Measurements from ENCODE around the gene FAM222B. TPM values are rescaled to one million over a fixed set of nuclear protein-coding genes. Genes with fewer than 3 reads are reported as not detected.
A peak's percentile ranks its signal among the peaks of the same experiment; 100 is the strongest.

FAM222B gene
- total and polyA plus RNA-seq, 2 experiments from 2014 or later, result 63.7 to 78.5 TPM

- Histone ChIP-seq H3K4me1 (ENCODE audit: insufficient read depth) (peaks cover 10% of the 10 kb centered on the region; the same call in 1 of the 2 replicates), H3K36me3 (ENCODE audit: insufficient read depth) (no peaks in the 10 kb centered on the region), H3K4me2 (no peak overlapping the region), H3K79me2 (replicated peaks; ENCODE audit: insufficient read depth) (peaks cover 12% of the 10 kb centered on the region), H2AFZ (no peak overlapping the region), H3K27me3 (ENCODE audit: insufficient read depth) (no peaks in the 10 kb centered on the region), H3K27ac (ENCODE audit: low read depth) (no peak overlapping the region), H3F3A (replicated peaks; ENCODE audit: low read depth) (0 out of 2 replicates have a peak, but pooled peaks cover 7% of the 10 kb centered on the region), H3K4me3 (no peak overlapping the region), H4K20me1 (replicated peaks; ENCODE audit: insufficient read depth) (no peaks in the 10 kb centered on the region), H3K9me2 (ENCODE audit: insufficient read depth) (no peaks in the 10 kb centered on the region)
- DNase-seq (ENCODE audit: low spot score) (no peak), ATAC-seq (no peak)
- H3K9me3 Mint-ChIP-seq, result no peaks in the 10 kb centered on the region; the same call in 2 of the 3 replicates
- peaks cover 7% of the 10 kb centered on the region for H3K27me3 Mint-ChIP-seq (ENCODE audit: insufficient read depth, low read depth, poor library complexity)
- no peaks in the 10 kb centered on the region; the same call in 1 of the 3 replicates for H3K36me3 Mint-ChIP-seq (ENCODE audit: low read depth)
- peaks cover 10% of the 10 kb centered on the region; the same call in 2 of the 3 replicates for H3K4me1 Mint-ChIP-seq
- no peak for TF ChIP-seq CREB1 (CRISPR knock-in tag; IDR thresholded peaks at IDR 0.05; ENCODE audit: low read depth)
- no peak for TF ChIP-seq CTCF (conservative IDR thresholded peaks at IDR 0.05; ENCODE audit: low read depth in 2 of 2)
- TF ChIP-seq STAT1 (IDR thresholded peaks at IDR 0.05; ENCODE audit: unreplicated experiment), result no peak
- TF ChIP-seq REST (IDR thresholded peaks at IDR 0.05; ENCODE audit: unreplicated experiment), result no peak
- no peak for TF ChIP-seq ZNF114 (CRISPR knock-in tag; IDR thresholded peaks at IDR 0.05)
- no peak for TF ChIP-seq JUNB (IDR thresholded peaks at IDR 0.05; ENCODE audit: unreplicated experiment)
- TF ChIP-seq ETS1 (IDR thresholded peaks at IDR 0.05), result no peak
- TF ChIP-seq POLR2AphosphoS5 (IDR thresholded peaks at IDR 0.05; ENCODE audit: low read depth), result no peak
- no peak for TF ChIP-seq EZH2phosphoT487 (IDR thresholded peaks at IDR 0.05; ENCODE audit: unreplicated experiment)
- H3K4me3 Mint-ChIP-seq, result no peak overlapping the region
- H3K27ac Mint-ChIP-seq, result no peak overlapping the region
These were observed 3.6 kb upstream of the FAM222B start for GRCh38 chr17:28846231-28846630.

- Histone ChIP-seq H3K27me3 (ENCODE audit: insufficient read depth) (no peaks in the 10 kb centered on the region), H3K9me2 (ENCODE audit: insufficient read depth) (no peaks in the 10 kb centered on the region), H3K4me1 (ENCODE audit: insufficient read depth) (peaks cover 13% of the 10 kb centered on the region; the same call in 1 of the 2 replicates), H3K27ac (ENCODE audit: low read depth) (0 out of 2 replicates have a peak overlapping the region, but pooled peaks have one; percentile 32), H4K20me1 (replicated peaks; ENCODE audit: insufficient read depth) (no peaks in the 10 kb centered on the region), H2AFZ (no peak overlapping the region), H3F3A (replicated peaks; ENCODE audit: low read depth) (0 out of 2 replicates have a peak, but pooled peaks cover 5% of the 10 kb centered on the region), H3K4me2 (no peak overlapping the region), H3K36me3 (ENCODE audit: insufficient read depth) (no peaks in the 10 kb centered on the region), H3K79me2 (replicated peaks; ENCODE audit: insufficient read depth) (peaks cover 37% of the 10 kb centered on the region), H3K4me3 (no peak overlapping the region)
- Mint-ChIP-seq H3K27me3 (ENCODE audit: insufficient read depth, low read depth, poor library complexity) (peaks cover 8% of the 10 kb centered on the region), H3K9me3 (no peaks in the 10 kb centered on the region; the same call in 2 of the 3 replicates), H3K27ac (0 out of 2 replicates have a peak overlapping the region, but pooled peaks have one; percentile 36), H3K4me1 (peaks cover 14% of the 10 kb centered on the region), H3K4me3 (peak overlapping the region; percentile 27; the same call in 1 of the 3 replicates), H3K36me3 (ENCODE audit: low read depth) (peaks cover 7% of the 10 kb centered on the region; the same call in 2 of the 3 replicates)
- no peak for DNase-seq (ENCODE audit: low spot score)
- no peak for ATAC-seq
- TF ChIP-seq EZH2phosphoT487 (IDR thresholded peaks at IDR 0.05; ENCODE audit: unreplicated experiment) (no peak), ETS1 (IDR thresholded peaks at IDR 0.05) (no peak), STAT1 (IDR thresholded peaks at IDR 0.05; ENCODE audit: unreplicated experiment) (no peak), JUNB (IDR thresholded peaks at IDR 0.05; ENCODE audit: unreplicated experiment) (no peak), ZNF114 (CRISPR knock-in tag; IDR thresholded peaks at IDR 0.05) (no peak), ZNF331 (CRISPR knock-in tag; IDR thresholded peaks at IDR 0.05; ENCODE audit: low read depth) (no peak), CTCF (conservative IDR thresholded peaks at IDR 0.05; ENCODE audit: low read depth in 2 of 2) (no peak)
These were observed 1.2 kb upstream of the FAM222B start for GRCh38 chr17:28843816-28844148.
